HEK293 (cell line): ENCODE results near the gene GLCCI1.
"Not testable (repeated sequence)": the region's sequence is repeated elsewhere in the genome, so short reads cannot be mapped to it uniquely, and the experiment has no call there.

Experiments used
- CTCF ChIA-PET: fragments of 350-600 bp; formaldehyde crosslinking; extraction: SDS; loops from one replicate; lab custom pipeline; 2021; ENCODE audit warnings: antibody characterized with exemption; lab: Yijun Ruan, JAX
- POLR2A ChIA-PET: fragments of 300-600 bp; formaldehyde crosslinking; extraction: SDS; loops from one replicate; lab custom pipeline; 2020; ENCODE audit warnings: antibody characterized with exemption, inconsistent platforms; lab: Yijun Ruan, JAX
- H3K27ac ChIP-seq: fragments of 200-500 bp; sonication (Bioruptor generic); 2 replicates; pipeline ENCODE4 v1.5.1; 2014; ENCODE audit warnings: low read depth, low read length, control low read depth, inconsistent platforms; ENCODE audit errors: extremely low read depth
- H3K36me3 ChIP-seq, 2 experiments: fragments of 200-500 bp in 1 of 2; sonication (Bioruptor generic) in 1 of 2; 1 replicate in 1 of 2; 2 replicates in 1 of 2; pipeline ENCODE4 v1.5.1; 2014 to 2017; ENCODE audit warnings: inconsistent platforms in 2 of 2, low read length in 2 of 2; ENCODE audit not compliant: control insufficient read depth in 2 of 2, insufficient read depth in 1 of 2
- H3K4me1 ChIP-seq: fragments of 200-500 bp; sonication (Bioruptor generic); 2 replicates; pipeline ENCODE4 v1.5.1; 2014; ENCODE audit warnings: mild to moderate bottlenecking, low read length, inconsistent platforms; ENCODE audit not compliant: control insufficient read depth, insufficient read depth
- H3K4me3 ChIP-seq: 2 replicates; pipeline ENCODE4 v1.5.1; 2011; ENCODE audit warnings: low read depth, mild to moderate bottlenecking, control low read depth, low read length, moderate library complexity
- H3K9me3 ChIP-seq: fragments of 200-500 bp; sonication (Bioruptor generic); 2 replicates; pipeline ENCODE4 v1.5.1; 2014; ENCODE audit warnings: low read depth, low read length, inconsistent platforms; ENCODE audit not compliant: control insufficient read depth, insufficient read depth
- FEZF1 ChIP-seq: fragments of 450-650 bp; formaldehyde crosslinking; IDR thresholded peaks from 2 replicates; pipeline ENCODE4 v1.5.1; 2016; ENCODE audit warnings: missing biosample characterization, missing genetic modification characterization
- HOXA7 ChIP-seq: sonication (generic); formaldehyde crosslinking; IDR thresholded peaks from 2 replicates; pipeline ENCODE4 v1.8.1; 2022; ENCODE audit warnings: missing genetic modification reagents, borderline replicate concordance
- IKZF3 ChIP-seq: fragments of 450-650 bp; IDR thresholded peaks from 2 replicates; pipeline ENCODE4 v1.5.0; 2018; ENCODE audit warnings: missing biosample characterization, mild to moderate bottlenecking, missing genetic modification characterization, moderate library complexity
- OSR2 ChIP-seq: fragments of 450-650 bp; formaldehyde crosslinking; IDR thresholded peaks from 2 replicates; pipeline ENCODE4 v1.5.1; 2016; ENCODE audit warnings: missing biosample characterization, missing genetic modification characterization
- REST ChIP-seq: fragments of 450-650 bp; formaldehyde crosslinking; IDR thresholded peaks from 2 replicates; pipeline ENCODE4 v1.5.1; 2016; ENCODE audit warnings: missing biosample characterization, missing genetic modification characterization
- ZFP69B ChIP-seq: fragments of 450-650 bp; formaldehyde crosslinking; IDR thresholded peaks from 2 replicates; pipeline ENCODE4 v1.5.1; 2016; ENCODE audit warnings: missing biosample characterization, missing genetic modification characterization
- ZNF133 ChIP-seq: fragments of 450-650 bp; formaldehyde crosslinking; IDR thresholded peaks from 2 replicates; pipeline ENCODE4 v1.5.1; 2016; ENCODE audit warnings: missing biosample characterization, missing genetic modification characterization
- ZNF146 ChIP-seq: fragments of 450-650 bp; formaldehyde crosslinking; IDR thresholded peaks from 2 replicates; pipeline ENCODE4 v1.5.1; 2016; ENCODE audit warnings: missing biosample characterization, missing genetic modification characterization
- ZNF19 ChIP-seq: fragments of 450-650 bp; formaldehyde crosslinking; IDR thresholded peaks from 2 replicates; pipeline ENCODE4; 2016; ENCODE audit warnings: missing biosample characterization, missing genetic modification characterization, low read depth
- ZNF335 ChIP-seq: fragments of 450-650 bp; formaldehyde crosslinking; conservative IDR thresholded peaks from 2 replicates; pipeline ENCODE4 v1.5.1; 2016; ENCODE audit warnings: missing biosample characterization, missing genetic modification characterization
- ZNF350 ChIP-seq: fragments of 450-650 bp; formaldehyde crosslinking; IDR thresholded peaks from 2 replicates; pipeline ENCODE4 v1.5.0; 2017; ENCODE audit warnings: missing biosample characterization, mild to moderate bottlenecking, missing genetic modification characterization
- ZNF416 ChIP-seq: fragments of 450-650 bp; formaldehyde crosslinking; IDR thresholded peaks from 2 replicates; pipeline ENCODE4 v1.5.1; 2016; ENCODE audit warnings: missing biosample characterization, missing genetic modification characterization
- ZNF488 ChIP-seq: fragments of 450-650 bp; formaldehyde crosslinking; IDR thresholded peaks from 2 replicates; pipeline ENCODE4 v1.5.1; 2016; ENCODE audit warnings: missing biosample characterization, missing genetic modification characterization
- ZNF560 ChIP-seq: fragments of 450-650 bp; formaldehyde crosslinking; IDR thresholded peaks from 2 replicates; pipeline ENCODE4 v1.5.1; 2017; ENCODE audit warnings: missing biosample characterization, missing genetic modification characterization, borderline replicate concordance
- TF ChIP-seq, protein P1 (sequence below): fragments of 450-650 bp; formaldehyde crosslinking; IDR thresholded peaks from 2 replicates; pipeline ENCODE4 v1.5.1; 2016; ENCODE audit warnings: missing biosample characterization, missing genetic modification characterization
- TF ChIP-seq, protein P2 (sequence below): fragments of 450-650 bp; formaldehyde crosslinking; IDR thresholded peaks from 2 replicates; pipeline ENCODE4 v1.5.1; 2016; ENCODE audit warnings: missing biosample characterization, missing genetic modification characterization

Gene GLCCI1

GRCh38 chr7:7992506-7992905 is 23.9 kb downstream of the GLCCI1 start:
- POLR2A ChIA-PET, result no interaction called here
- CTCF ChIA-PET, result interaction anchor here (0.7 kb wide), 1 partner anchor 232 kb away, joined by 4 read pairs; no protein-coding TSS in a partner anchor

DNA sequence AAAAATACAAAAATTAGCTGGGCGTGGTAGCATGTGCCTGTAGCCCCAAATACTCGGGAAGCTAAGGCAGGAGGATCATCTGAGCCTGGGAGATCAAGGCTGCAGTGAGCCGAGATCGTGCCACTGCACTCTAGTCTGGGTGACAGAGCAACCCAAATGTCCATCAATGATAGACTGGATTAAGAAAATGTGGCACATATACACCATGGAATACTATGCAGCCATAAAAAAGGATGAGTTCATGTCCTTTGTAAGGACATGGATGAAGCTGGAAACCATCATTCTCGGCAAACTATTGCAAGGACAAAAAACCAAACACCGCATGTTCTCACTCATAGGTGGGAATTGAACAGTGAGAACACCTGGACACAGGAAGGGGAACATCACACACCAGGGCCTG is 26.8 kb downstream of the GLCCI1 start:
- H3K27ac ChIP-seq, CTCF ChIA-PET, POLR2A ChIA-PET, H3K36me3 ChIP-seq, H3K4me3 ChIP-seq, H3K4me1 ChIP-seq, H3K9me3 ChIP-seq: not testable (repeated sequence)
- TF ChIP-seq, protein P1, sequence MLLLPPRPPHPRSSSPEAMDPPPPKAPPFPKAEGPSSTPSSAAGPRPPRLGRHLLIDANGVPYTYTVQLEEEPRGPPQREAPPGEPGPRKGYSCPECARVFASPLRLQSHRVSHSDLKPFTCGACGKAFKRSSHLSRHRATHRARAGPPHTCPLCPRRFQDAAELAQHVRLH, result peak; percentile 60; the same call in 1 of the 2 replicates
- TF ChIP-seq, protein P2, sequence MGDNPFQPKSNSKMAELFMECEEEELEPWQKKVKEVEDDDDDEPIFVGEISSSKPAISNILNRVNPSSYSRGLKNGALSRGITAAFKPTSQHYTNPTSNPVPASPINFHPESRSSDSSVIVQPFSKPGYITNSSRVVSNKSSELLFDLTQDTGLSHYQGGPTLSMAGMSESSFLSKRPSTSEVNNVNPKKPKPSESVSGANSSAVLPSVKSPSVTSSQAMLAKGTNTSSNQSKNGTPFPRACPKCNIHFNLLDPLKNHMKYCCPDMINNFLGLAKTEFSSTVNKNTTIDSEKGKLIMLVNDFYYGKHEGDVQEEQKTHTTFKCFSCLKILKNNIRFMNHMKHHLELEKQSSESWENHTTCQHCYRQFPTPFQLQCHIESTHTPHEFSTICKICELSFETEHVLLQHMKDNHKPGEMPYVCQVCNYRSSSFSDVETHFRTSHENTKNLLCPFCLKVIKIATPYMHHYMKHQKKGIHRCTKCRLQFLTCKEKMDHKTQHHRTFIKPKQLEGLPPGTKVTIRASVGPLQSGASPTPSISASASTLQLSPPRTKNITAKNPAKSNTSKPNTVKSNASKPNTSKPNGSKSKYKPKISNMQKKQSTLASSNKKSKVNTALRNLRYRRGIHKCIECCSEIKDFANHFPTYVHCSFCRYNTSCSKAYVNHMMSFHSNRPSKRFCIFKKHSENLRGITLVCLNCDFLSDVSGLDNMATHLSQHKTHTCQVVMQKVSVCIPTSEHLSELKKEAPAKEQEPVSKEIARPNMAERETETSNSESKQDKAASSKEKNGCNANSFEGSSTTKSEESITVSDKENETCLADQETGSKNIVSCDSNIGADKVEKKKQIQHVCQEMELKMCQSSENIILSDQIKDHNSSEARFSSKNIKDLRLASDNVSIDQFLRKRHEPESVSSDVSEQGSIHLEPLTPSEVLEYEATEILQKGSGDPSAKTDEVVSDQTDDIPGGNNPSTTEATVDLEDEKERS, result 0 out of 2 replicates have a peak, but pooled peaks have one; percentile 37
- TF ChIP-seq ZNF146 (tag by site-specific recombination), result peak; percentile 89

More at GRCh38 chr7:7992506-7992905, 23.9 kb downstream of the GLCCI1 start:
- Histone ChIP-seq H3K27ac (no peak overlapping the region), H3K4me1 (peaks cover 5% of the 10 kb centered on the region; the same call in 1 of the 2 replicates), H3K36me3 (no peaks in the 10 kb centered on the region), H3K4me3 (no peak overlapping the region), H3K9me3 (no peaks in the 10 kb centered on the region)
- peak; percentile 98 for TF ChIP-seq ZNF133 (tag by site-specific recombination)
- no peak for TF ChIP-seq IKZF3 (tag by site-specific recombination)

DNA sequence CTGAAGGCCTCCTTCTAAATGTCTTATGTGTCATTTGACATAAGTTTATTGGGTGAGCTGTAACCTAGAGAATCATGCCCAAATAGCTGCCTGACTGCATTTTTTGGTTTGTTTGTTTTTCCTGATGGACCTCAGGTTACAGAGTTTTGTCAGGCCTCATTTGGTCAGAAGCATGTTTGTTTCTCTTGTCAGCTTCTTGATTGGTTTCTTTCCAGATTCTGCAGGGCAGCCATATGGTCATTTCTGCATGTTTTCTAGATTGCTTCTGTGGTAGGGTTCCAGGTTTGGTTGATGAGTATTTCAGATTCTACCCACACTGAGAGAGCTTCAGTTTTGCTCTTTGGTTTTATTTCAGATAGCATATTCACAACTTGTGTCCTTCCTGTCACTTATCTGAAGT is 28.0 kb downstream of the GLCCI1 start:
- ChIA-PET POLR2A (no interaction called here), CTCF (no interaction called here)
- H3K27ac ChIP-seq, result no peak overlapping the region

More for the DNA sequence above, 28.0 kb downstream of the GLCCI1 start:
- Histone ChIP-seq H3K4me3 (no peak overlapping the region), H3K4me1 (no peaks in the 10 kb centered on the region), H3K36me3 (no peaks in the 10 kb centered on the region), H3K9me3 (no peaks in the 10 kb centered on the region)
- no peak for TF ChIP-seq ZNF560 (tag by site-specific recombination)
- no peak for TF ChIP-seq REST (tag by site-specific recombination)
- TF ChIP-seq ZNF146 (tag by site-specific recombination), result no peak
- no peak for TF ChIP-seq ZFP69B (tag by site-specific recombination)
- TF ChIP-seq ZNF488 (tag by site-specific recombination), result no peak
- TF ChIP-seq ZNF19 (tag by site-specific recombination), result no peak
- TF ChIP-seq HOXA7 (CRISPR knock-in tag), result no peak
- peak; percentile 55 for TF ChIP-seq OSR2 (tag by site-specific recombination)
- TF ChIP-seq ZNF335 (tag by site-specific recombination), result peak; percentile 50
- no peak for TF ChIP-seq ZNF350
- TF ChIP-seq FEZF1, result peak; percentile 57; the same call in 1 of the 2 replicates
- no peak for TF ChIP-seq ZNF416 (tag by site-specific recombination)
